Sigmoid colon (tissue), 4 donors: ENCODE results near the gene NKAIN4.

Source experiments
- CTCF ChIP-seq, 4 experiments: fragments of 450-650 bp in 3 of 4; fragments of 200-600 bp in 1 of 4; IDR thresholded peaks; one replicate each; pipeline ENCODE4 v1.5.1; 2016 to 2019; ENCODE audit warnings: antibody characterized with exemption in 4 of 4, mild to moderate bottlenecking in 3 of 4, moderate library complexity in 2 of 4
- EP300 ChIP-seq, 4 donors: sonication (generic); formaldehyde crosslinking; IDR thresholded peaks; one replicate each; pipeline ENCODE4 v1.6.1; 2017; ENCODE audit warnings: antibody characterized with exemption in 4 of 4
- POLR2A ChIP-seq, 2 donors: fragments of 450-650 bp; IDR thresholded peaks; one replicate each; pipeline ENCODE4 v1.6.1; 2016; ENCODE audit warnings: antibody characterized with exemption in 2 of 2, mild to moderate bottlenecking in 2 of 2, moderate library complexity in 2 of 2

GRCh38 chr20:63295422-63295821 is 41.2 kb upstream of the NKAIN4 start:
- TF ChIP-seq EP300 (IDR thresholded peaks at IDR 0.05) (no peak), POLR2A (IDR thresholded peaks at IDR 0.05) (no peak), CTCF (IDR thresholded peaks at IDR 0.05) (no peak)
